ENCODE measurements around the gene PRKAR1B.
A peak's percentile ranks its signal among the peaks of the same experiment; 100 is the strongest.

The PRKAR1B gene

GRCh38 chr7:525740-526139, 201.3 kb downstream of the PRKAR1B start:
- Mint-ChIP-seq H3K4me3 (no peak overlapping the region), H3K4me1 (peaks cover 6% of the 10 kb centered on the region), H3K27ac (no peak overlapping the region), H3K27me3 (ENCODE audit: low read depth, poor library complexity) (peaks cover 57% of the 10 kb centered on the region), H3K9me3 (no peaks in the 10 kb centered on the region), H3K36me3 (ENCODE audit: low read depth) (no peaks in the 10 kb centered on the region)
- TF ChIP-seq CTCF (IDR thresholded peaks at IDR 0.05) = no peak
- no peak for DNase-seq

- no peak for DNase-seq
- TF ChIP-seq CTCF (IDR thresholded peaks at IDR 0.05) = no peak
- H3K4me1 Mint-ChIP-seq = peaks cover under 1% of the 10 kb centered on the region
- H3K27me3 Mint-ChIP-seq (ENCODE audit: low read depth, poor library complexity) = peaks cover 59% of the 10 kb centered on the region
- H3K36me3 Mint-ChIP-seq (ENCODE audit: low read depth) = no peaks in the 10 kb centered on the region
- H3K4me3 Mint-ChIP-seq = no peak overlapping the region
- H3K27ac Mint-ChIP-seq = no peak overlapping the region
- H3K9me3 Mint-ChIP-seq = no peaks in the 10 kb centered on the region
These were observed 202.3 kb downstream of the PRKAR1B start for GRCh38 chr7:524800-525199.

- Mint-ChIP-seq H3K27ac (no peak overlapping the region), H3K4me3 (no peak overlapping the region), H3K36me3 (ENCODE audit: low read depth) (no peaks in the 10 kb centered on the region), H3K4me1 (no peaks in the 10 kb centered on the region), H3K27me3 (ENCODE audit: low read depth, poor library complexity) (peaks cover 55% of the 10 kb centered on the region), H3K9me3 (no peaks in the 10 kb centered on the region)
- no peak for TF ChIP-seq CTCF (IDR thresholded peaks at IDR 0.05)
- no peak for DNase-seq
These were observed 203.4 kb downstream of the PRKAR1B start for GRCh38 chr7:523347-524336.

GRCh38 chr7:522951-523314, 204.1 kb downstream of the PRKAR1B start:
- H3K4me3 Mint-ChIP-seq = no peak overlapping the region
- H3K27me3 Mint-ChIP-seq (ENCODE audit: low read depth, poor library complexity) = peaks cover 57% of the 10 kb centered on the region
- H3K36me3 Mint-ChIP-seq (ENCODE audit: low read depth) = no peaks in the 10 kb centered on the region
- H3K4me1 Mint-ChIP-seq = peaks cover 2% of the 10 kb centered on the region
- H3K9me3 Mint-ChIP-seq = no peaks in the 10 kb centered on the region
- no peak for DNase-seq
- no peak overlapping the region for H3K27ac Mint-ChIP-seq
- no peak for TF ChIP-seq CTCF (IDR thresholded peaks at IDR 0.05)

- Mint-ChIP-seq H3K27ac (no peak overlapping the region), H3K4me1 (peaks cover 6% of the 10 kb centered on the region), H3K27me3 (ENCODE audit: low read depth, poor library complexity) (peaks cover 62% of the 10 kb centered on the region), H3K36me3 (ENCODE audit: low read depth) (no peaks in the 10 kb centered on the region), H3K4me3 (peak overlapping the region; percentile 64), H3K9me3 (no peaks in the 10 kb centered on the region)
- TF ChIP-seq CTCF (IDR thresholded peaks at IDR 0.05) = no peak
- DNase-seq = peak; percentile 63
These were observed 204.8 kb downstream of the PRKAR1B start for GRCh38 chr7:522071-522950.
